ENCODE results near the gene TNIK.

Gene TNIK

GRCh38 chr3:171415070-171415469, 45.1 kb downstream of the TNIK start:
- no peak for DNase-seq

- DNase-seq: no peak
Measured at GRCh38 chr3:171412473-171412872, 47.7 kb downstream of the TNIK start.

GRCh38 chr3:171412054-171412453, 48.2 kb downstream of the TNIK start:
- DNase-seq: no peak

GRCh38 chr3:171410186-171410585, 50.0 kb downstream of the TNIK start:
- no peak for DNase-seq

- no peak for DNase-seq
Measured at GRCh38 chr3:171407759-171408158, 52.4 kb downstream of the TNIK start.

- DNase-seq: no peak
Measured at GRCh38 chr3:171404376-171404967, 55.7 kb downstream of the TNIK start.

GRCh38 chr3:171402281-171402680, 57.9 kb downstream of the TNIK start:
- DNase-seq: no peak

- DNase-seq: peak; percentile 100
Measured at GRCh38 chr3:171401432-171401831, 58.8 kb downstream of the TNIK start.

- DNase-seq: no peak
Measured at GRCh38 chr3:171399842-171400241, 60.4 kb downstream of the TNIK start.

- DNase-seq: no peak
Measured at GRCh38 chr3:171398343-171398742, 61.9 kb downstream of the TNIK start.

GRCh38 chr3:171397089-171397488, 63.1 kb downstream of the TNIK start:
- peak; percentile 96 for DNase-seq

- no peak for DNase-seq
Measured at GRCh38 chr3:171396048-171396447, 64.2 kb downstream of the TNIK start.

GRCh38 chr3:171393032-171393744, 67.0 kb downstream of the TNIK start:
- DNase-seq: peak; percentile 44

GRCh38 chr3:171391432-171391831, 68.8 kb downstream of the TNIK start:
- DNase-seq: no peak

GRCh38 chr3:171390051-171390941, 69.9 kb downstream of the TNIK start:
- DNase-seq: peak; percentile 77

- peak; percentile 94 for DNase-seq
Measured at GRCh38 chr3:171389491-171389890, 70.7 kb downstream of the TNIK start.

GRCh38 chr3:171388527-171388926, 71.7 kb downstream of the TNIK start:
- peak; percentile 69 for DNase-seq

GRCh38 chr3:171387062-171387461, 73.1 kb downstream of the TNIK start:
- DNase-seq: no peak

- no peak for DNase-seq
Measured at GRCh38 chr3:171385086-171385485, 75.1 kb downstream of the TNIK start.

- no peak for DNase-seq
Measured at GRCh38 chr3:171384101-171384891, 75.9 kb downstream of the TNIK start.

- DNase-seq: no peak
Measured at GRCh38 chr3:171383206-171384018, 76.8 kb downstream of the TNIK start.

GRCh38 chr3:171382347-171382746, 77.9 kb downstream of the TNIK start:
- peak; percentile 16 for DNase-seq
